A673 (cell line): ENCODE data around the gene SRGAP1. TPM values are rescaled to one million over a fixed set of nuclear protein-coding genes. Genes with fewer than 3 reads are reported as not detected.

Experiments
- BruUV-seq: library from RNA; stranded (reverse); fragments of 400-500 nt; replicated peaks from 2 replicates; lab custom pipeline; 2021; lab: Mats Ljungman, UMichigan
- CTCF ChIA-PET: fragments of 300-600 bp; sonication (Branson Sonifier 250); formaldehyde crosslinking; loops from one replicate; lab custom pipeline; 2022; ENCODE audit warnings: antibody characterized with exemption; lab: Charles Lee
- POLR2A ChIA-PET: fragments of 300-600 bp; sonication (Branson Sonifier 250); formaldehyde crosslinking; loops from one replicate; lab custom pipeline; 2022; ENCODE audit warnings: antibody characterized with exemption; ENCODE audit not compliant: low non-redundant PET; lab: Charles Lee
- DNase-seq: peaks from one replicate; pipeline ENCODE4 v3.0.0-alpha.2; 2015; ENCODE audit warnings: low spot score
- H3K27ac ChIP-seq: fragments of 200-600 bp; sonication (generic); 2 replicates; pipeline ENCODE4 v1.5.1; 2016; ENCODE audit warnings: mixed run types, low read depth, mild to moderate bottlenecking, mixed read lengths, antibody characterized with exemption, low read length; ENCODE audit not compliant: poor library complexity, severe bottlenecking
- H3K27me3 ChIP-seq: fragments of 200-600 bp; sonication (generic); replicated peaks from 2 replicates; pipeline ENCODE4 v1.6.1; 2017; ENCODE audit warnings: mixed run types, low read depth, mild to moderate bottlenecking, mixed read lengths, antibody characterized with exemption, low read length; ENCODE audit not compliant: insufficient read depth, poor library complexity
- H3K36me3 ChIP-seq: fragments of 200-600 bp; sonication (generic); 2 replicates; pipeline ENCODE4 v1.6.1; 2016; ENCODE audit warnings: mixed run types, mild to moderate bottlenecking, mixed read lengths, antibody characterized with exemption, low read length; ENCODE audit not compliant: insufficient read depth, poor library complexity, severe bottlenecking
- H3K4me1 ChIP-seq: fragments of 200-600 bp; sonication (generic); 2 replicates; pipeline ENCODE4 v1.6.1; 2017; ENCODE audit warnings: mixed run types, mild to moderate bottlenecking, mixed read lengths, antibody characterized with exemption, low read length; ENCODE audit not compliant: insufficient read depth, poor library complexity, severe bottlenecking
- H3K4me3 ChIP-seq: fragments of 200-600 bp; sonication (generic); 2 replicates; pipeline ENCODE4 v1.5.1; 2016; ENCODE audit warnings: low read depth, mixed run types, mild to moderate bottlenecking, mixed read lengths, low read length; ENCODE audit not compliant: poor library complexity, severe bottlenecking
- H3K9me3 ChIP-seq: fragments of 200-600 bp; sonication (generic); 2 replicates; pipeline ENCODE4 v1.6.1; 2016; ENCODE audit warnings: mixed run types, low read depth, mild to moderate bottlenecking, mixed read lengths, antibody characterized with exemption, low read length; ENCODE audit not compliant: poor library complexity, severe bottlenecking
- EZH2 ChIP-seq: fragments of 200-600 bp; sonication (generic); IDR thresholded peaks from 2 replicates; pipeline ENCODE4 v1.6.1; 2017; ENCODE audit warnings: borderline replicate concordance, low read depth, mild to moderate bottlenecking, mixed read lengths, antibody characterized with exemption, low read length; ENCODE audit not compliant: poor library complexity, severe bottlenecking
- intact Hi-C: fragments of 100-400 bp; cut with micrococcal nuclease; formaldehyde crosslinking; loops from one replicate; pipeline ENCODE4 v1.10.0; 2022; ENCODE audit not compliant: unreplicated experiment
- total RNA-seq: library from RNA; stranded (reverse); gene quantifications from 2 replicates; pipeline ENCODE4 v1.2.3, GENCODE V29; 2021
- TF ChIP-seq, protein P1 (sequence below): fragments of 300-800, 200-600 bp; sonication (generic); conservative IDR thresholded peaks from 2 replicates; pipeline ENCODE4 v1.5.1; 2017; ENCODE audit warnings: low read depth, mild to moderate bottlenecking, antibody characterized with exemption, low read length, moderate library complexity, mixed read lengths

Gene SRGAP1
- total RNA-seq, 1 experiment from 2014 or later, result 9.7 TPM

GRCh38 chr12:63828867-63829266 is 15.6 kb upstream of the SRGAP1 start:
- CTCF ChIA-PET, result no interaction called here
- no peaks in the 10 kb centered on the region for H3K27me3 ChIP-seq
- POLR2A ChIA-PET, result no interaction called here
- DNase-seq, result no peak
- no peak for TF ChIP-seq EZH2
- TF ChIP-seq, protein P1, sequence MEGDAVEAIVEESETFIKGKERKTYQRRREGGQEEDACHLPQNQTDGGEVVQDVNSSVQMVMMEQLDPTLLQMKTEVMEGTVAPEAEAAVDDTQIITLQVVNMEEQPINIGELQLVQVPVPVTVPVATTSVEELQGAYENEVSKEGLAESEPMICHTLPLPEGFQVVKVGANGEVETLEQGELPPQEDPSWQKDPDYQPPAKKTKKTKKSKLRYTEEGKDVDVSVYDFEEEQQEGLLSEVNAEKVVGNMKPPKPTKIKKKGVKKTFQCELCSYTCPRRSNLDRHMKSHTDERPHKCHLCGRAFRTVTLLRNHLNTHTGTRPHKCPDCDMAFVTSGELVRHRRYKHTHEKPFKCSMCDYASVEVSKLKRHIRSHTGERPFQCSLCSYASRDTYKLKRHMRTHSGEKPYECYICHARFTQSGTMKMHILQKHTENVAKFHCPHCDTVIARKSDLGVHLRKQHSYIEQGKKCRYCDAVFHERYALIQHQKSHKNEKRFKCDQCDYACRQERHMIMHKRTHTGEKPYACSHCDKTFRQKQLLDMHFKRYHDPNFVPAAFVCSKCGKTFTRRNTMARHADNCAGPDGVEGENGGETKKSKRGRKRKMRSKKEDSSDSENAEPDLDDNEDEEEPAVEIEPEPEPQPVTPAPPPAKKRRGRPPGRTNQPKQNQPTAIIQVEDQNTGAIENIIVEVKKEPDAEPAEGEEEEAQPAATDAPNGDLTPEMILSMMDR, result no peak
- H3K27ac ChIP-seq, result no peak overlapping the region
- no TSS peak for BruUV-seq
- peaks cover 7% of the 10 kb centered on the region for H3K9me3 ChIP-seq
- H3K4me1 ChIP-seq, result no peaks in the 10 kb centered on the region
- no peaks in the 10 kb centered on the region for H3K36me3 ChIP-seq
- H3K4me3 ChIP-seq, result no peak overlapping the region
- intact Hi-C loops, result loop anchor here (10.0 kb wide), 1 partner anchor 866 kb away; no protein-coding TSS in a partner anchor

GRCh38 chr12:63836046-63836445 is 8.5 kb upstream of the SRGAP1 start:
- no TSS peak for BruUV-seq
- no peaks in the 10 kb centered on the region for H3K27me3 ChIP-seq

DNA sequence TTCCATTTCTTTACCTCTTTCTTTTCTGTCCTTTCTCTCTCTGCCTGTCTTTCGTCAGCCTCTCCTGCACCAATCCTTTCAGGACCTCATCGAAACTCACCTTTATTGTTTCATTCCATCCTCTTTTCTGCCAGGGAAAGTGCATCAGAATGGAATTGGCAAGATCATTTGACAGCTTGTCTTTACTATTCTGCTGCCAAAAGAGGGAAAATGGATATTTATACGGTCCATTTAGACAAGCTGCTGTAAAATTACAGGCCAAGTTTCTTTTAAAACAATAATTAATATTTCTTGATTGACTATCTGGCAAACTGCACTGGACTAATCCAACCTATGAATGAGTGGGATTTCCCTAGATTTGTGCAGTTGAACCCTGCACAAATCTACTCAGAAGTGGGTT is 7.6 kb upstream of the SRGAP1 start:
- DNase-seq, result no peak
- Histone ChIP-seq H3K4me3 (no peak overlapping the region), H3K36me3 (no peaks in the 10 kb centered on the region), H3K27ac (no peak overlapping the region), H3K9me3 (no peaks in the 10 kb centered on the region), H3K4me1 (peaks cover 18% of the 10 kb centered on the region), H3K27me3 (no peaks in the 10 kb centered on the region)
- intact Hi-C loops, result no loop called here
- POLR2A ChIA-PET, result no interaction called here
- no peak for TF ChIP-seq EZH2
- TF ChIP-seq, protein P1, result no peak
- CTCF ChIA-PET, result interaction anchor here (0.5 kb wide), 1 partner anchor 387 kb away, joined by 3 read pairs; no protein-coding TSS in a partner anchor
- no TSS peak for BruUV-seq

More at GRCh38 chr12:63836046-63836445, 8.5 kb upstream of the SRGAP1 start:
- Histone ChIP-seq H3K9me3 (no peaks in the 10 kb centered on the region), H3K4me3 (no peak overlapping the region), H3K27ac (no peak overlapping the region), H3K36me3 (no peaks in the 10 kb centered on the region), H3K4me1 (peaks cover 18% of the 10 kb centered on the region)
- intact Hi-C loops, result no loop called here
- ChIA-PET POLR2A (no interaction called here), CTCF (no interaction called here)
- no peak for TF ChIP-seq EZH2
- TF ChIP-seq, protein P1, result no peak
- DNase-seq, result no peak
